G401.6 (cell line): ENCODE results near the gene CDC42BPB.

Source experiments
- FAIRE-seq: peaks from 2 replicates; lab custom pipeline; 2012; peaks lifted over from hg19 to GRCh38; lab: Jason Lieb, UNC

The CDC42BPB gene

GRCh38 chr14:102911991-102912761 lies 145.2 kb downstream of the CDC42BPB start:
- no peak for FAIRE-seq

- FAIRE-seq: no peak
Observed at GRCh38 chr14:102911541-102911951, 145.8 kb downstream of the CDC42BPB start.

- no peak for FAIRE-seq
Observed at GRCh38 chr14:102910442-102910841, 146.9 kb downstream of the CDC42BPB start.

- FAIRE-seq: no peak
Observed at GRCh38 chr14:102909911-102910310, 147.4 kb downstream of the CDC42BPB start.

GRCh38 chr14:102909462-102909861 lies 147.9 kb downstream of the CDC42BPB start:
- FAIRE-seq: no peak

- FAIRE-seq: no peak
Observed at GRCh38 chr14:102908766-102909455, 148.4 kb downstream of the CDC42BPB start.

- FAIRE-seq: no peak
Observed at GRCh38 chr14:102907980-102908730, 149.2 kb downstream of the CDC42BPB start.

GRCh38 chr14:102907303-102907844 lies 150.0 kb downstream of the CDC42BPB start:
- FAIRE-seq: no peak

- FAIRE-seq: no peak
Observed at GRCh38 chr14:102906616-102907302, 150.6 kb downstream of the CDC42BPB start.

- FAIRE-seq: no peak
Observed at GRCh38 chr14:102905116-102906108, 151.9 kb downstream of the CDC42BPB start.

GRCh38 chr14:102903889-102904512 lies 153.3 kb downstream of the CDC42BPB start:
- FAIRE-seq: no peak

GRCh38 chr14:102903248-102903888 lies 154.0 kb downstream of the CDC42BPB start:
- no peak for FAIRE-seq

GRCh38 chr14:102902523-102903247 lies 154.7 kb downstream of the CDC42BPB start:
- FAIRE-seq: no peak

GRCh38 chr14:102902086-102902485 lies 155.3 kb downstream of the CDC42BPB start:
- no peak for FAIRE-seq

GRCh38 chr14:102901633-102902032 lies 155.7 kb downstream of the CDC42BPB start:
- FAIRE-seq: no peak

- no peak for FAIRE-seq
Observed at GRCh38 chr14:102900631-102901571, 156.4 kb downstream of the CDC42BPB start.

- FAIRE-seq: no peak
Observed at GRCh38 chr14:102899516-102899900, 157.8 kb downstream of the CDC42BPB start.
